Osteoblast (primary cell): ENCODE measurements around the gene GHRH. TPM values are rescaled to one million over a fixed set of nuclear protein-coding genes. Genes with fewer than 3 reads are reported as not detected.
A peak's percentile ranks its signal among the peaks of the same experiment; 100 is the strongest.

Experiments used
- DNase-seq: peaks from one replicate; pipeline ENCODE4 v3.0.0; 2011; ENCODE audit warnings: low spot score, mixed read lengths; ENCODE audit not compliant: insufficient read length; ENCODE audit errors: missing footprints
- H2AFZ ChIP-seq: 2 replicates; pipeline ENCODE4 v1.6.0; 2011; ENCODE audit warnings: mild to moderate bottlenecking, low read length
- H3K27ac ChIP-seq: 2 replicates; pipeline ENCODE4 v1.5.1; 2011; ENCODE audit warnings: mild to moderate bottlenecking, low read depth, low read length, moderate library complexity
- H3K27me3 ChIP-seq: 2 replicates; pipeline ENCODE4 v1.6.0; 2012; ENCODE audit warnings: mild to moderate bottlenecking, control low read depth, inconsistent platforms, low read length, moderate library complexity; ENCODE audit not compliant: insufficient read depth
- H3K36me3 ChIP-seq: 2 replicates; pipeline ENCODE4 v1.5.1; 2011; ENCODE audit warnings: mild to moderate bottlenecking, low read length, control low read depth, moderate library complexity; ENCODE audit not compliant: insufficient read depth
- H3K4me1 ChIP-seq: 2 replicates; pipeline ENCODE4 v1.5.1; 2011; ENCODE audit warnings: mild to moderate bottlenecking, low read length, control low read depth, moderate library complexity; ENCODE audit not compliant: insufficient read depth
- H3K4me2 ChIP-seq: 2 replicates; pipeline ENCODE4 v1.6.0; 2011; ENCODE audit warnings: mild to moderate bottlenecking, low read length; ENCODE audit not compliant: insufficient read depth
- H3K4me3 ChIP-seq: fragments of 200-600 bp; sonication (generic); 3 replicates; pipeline ENCODE4 v1.5.1; 2012; ENCODE audit warnings: mild to moderate bottlenecking, low read length, inconsistent platforms; ENCODE audit not compliant: insufficient read depth
- H3K79me2 ChIP-seq: 2 replicates; pipeline ENCODE4 v1.6.0; 2012; ENCODE audit warnings: mild to moderate bottlenecking, low read length, control low read depth, inconsistent platforms; ENCODE audit not compliant: insufficient read depth
- H3K9me3 ChIP-seq: 2 replicates; pipeline ENCODE4 v1.5.1; 2011; ENCODE audit warnings: low read depth, low read length, control low read depth
- H4K20me1 ChIP-seq: 2 replicates; pipeline ENCODE4 v1.6.0; 2012; ENCODE audit warnings: mild to moderate bottlenecking, low read length, control low read depth; ENCODE audit not compliant: insufficient read depth
- CTCF ChIP-seq: IDR thresholded peaks from 2 replicates; pipeline ENCODE4 v1.5.1; 2011; ENCODE audit warnings: mild to moderate bottlenecking, low read depth, low read length, moderate library complexity; ENCODE audit errors: extremely low read depth
- total RNA-seq: library from RNA; depleted of rRNA; stranded (reverse); fragments of >200 nt; gene quantifications from 2 replicates; pipeline ENCODE4 v1.2.3, GENCODE V29; 2012

The GHRH gene
- total RNA-seq, 1 donor: not detected

GRCh38 chr20:37298190-37298939 is 36.8 kb upstream of the GHRH start:
- Histone ChIP-seq H3K27me3 (no peaks in the 10 kb centered on the region), H3K36me3 (peaks cover 28% of the 10 kb centered on the region), H3K79me2 (peaks cover 62% of the 10 kb centered on the region), H2AFZ (no peak overlapping the region), H3K4me3 (no peak overlapping the region), H3K27ac (peak overlapping the region; percentile 89), H3K4me2 (no peak overlapping the region), H3K4me1 (peaks cover 58% of the 10 kb centered on the region), H3K9me3 (no peaks in the 10 kb centered on the region), H4K20me1 (no peaks in the 10 kb centered on the region)
- no peak for TF ChIP-seq CTCF
- DNase-seq: no peak

DNA sequence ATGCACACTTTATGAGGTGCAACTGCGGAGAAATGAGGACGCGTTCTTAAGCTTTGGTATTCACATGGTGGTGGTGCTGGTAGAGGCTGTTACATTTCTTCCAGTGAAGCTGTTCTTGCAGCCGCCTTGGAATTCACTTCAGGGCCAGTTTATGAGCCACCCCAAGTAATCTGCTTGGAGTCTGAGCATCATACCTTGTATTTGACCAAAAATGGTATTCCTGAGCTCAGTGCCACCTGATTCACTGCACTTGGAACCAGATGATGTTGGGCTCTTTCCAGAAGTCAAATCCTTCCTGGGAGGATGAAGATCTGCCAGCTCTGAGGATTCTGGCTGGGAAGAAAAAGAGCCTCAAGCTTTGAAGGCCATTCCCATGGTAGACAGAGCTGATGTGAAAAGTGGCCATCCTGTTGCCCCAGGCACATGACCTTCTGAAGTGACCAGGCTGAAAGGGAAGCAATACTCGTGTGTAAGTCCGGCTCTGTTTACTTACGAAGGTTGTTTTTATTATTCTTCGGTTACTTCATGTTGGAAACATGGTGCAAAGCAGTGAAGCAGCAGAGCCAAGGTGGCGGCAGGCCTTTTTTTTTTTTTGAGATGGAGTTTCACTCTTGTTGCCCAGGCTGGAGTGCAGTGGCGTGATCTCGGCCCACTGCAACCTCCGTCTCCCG is 35.6 kb upstream of the GHRH start:
- Histone ChIP-seq H3K4me2 (peak overlapping the region; percentile 11), H3K27ac (peak overlapping the region; percentile 89)

DNA sequence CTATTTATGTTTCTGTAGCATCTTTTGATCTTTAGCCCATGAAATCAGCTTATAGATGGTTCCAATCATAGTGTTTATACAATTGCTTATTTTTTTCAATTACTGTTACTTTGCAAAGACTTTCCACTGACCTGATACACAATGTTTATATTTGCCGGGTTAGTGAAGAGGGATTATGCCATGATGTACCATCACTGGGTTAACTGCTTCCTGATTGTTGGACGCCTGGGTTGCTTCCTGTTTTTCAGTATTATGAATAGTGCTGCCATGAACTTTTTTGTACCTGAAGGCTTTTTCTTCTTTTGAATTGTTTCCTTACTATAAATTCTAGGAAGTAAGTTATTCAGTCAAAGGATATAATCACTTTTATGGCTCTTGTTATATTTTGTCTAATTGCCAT is 34.8 kb upstream of the GHRH start:
- H3K9me3 ChIP-seq: no peaks in the 10 kb centered on the region
- no peak overlapping the region for H2AFZ ChIP-seq
- peak overlapping the region; percentile 11 for H3K4me2 ChIP-seq
- peaks cover 16% of the 10 kb centered on the region for H3K36me3 ChIP-seq
- no peak for DNase-seq
- no peak for TF ChIP-seq CTCF
- H4K20me1 ChIP-seq: no peaks in the 10 kb centered on the region
- H3K4me1 ChIP-seq: peaks cover 58% of the 10 kb centered on the region
- no peak overlapping the region for H3K4me3 ChIP-seq
- H3K79me2 ChIP-seq: peaks cover 73% of the 10 kb centered on the region
- no peaks in the 10 kb centered on the region for H3K27me3 ChIP-seq
- H3K27ac ChIP-seq: peak overlapping the region; percentile 89

More for the DNA sequence above, 35.6 kb upstream of the GHRH start:
- H3K4me1 ChIP-seq: peaks cover 58% of the 10 kb centered on the region
- no peak overlapping the region for H2AFZ ChIP-seq
- no peak for TF ChIP-seq CTCF
- no peak overlapping the region for H3K4me3 ChIP-seq
- peaks cover 24% of the 10 kb centered on the region for H3K36me3 ChIP-seq
- no peaks in the 10 kb centered on the region for H3K9me3 ChIP-seq
- H4K20me1 ChIP-seq: no peaks in the 10 kb centered on the region
- no peak for DNase-seq
- H3K79me2 ChIP-seq: peaks cover 70% of the 10 kb centered on the region
- no peaks in the 10 kb centered on the region for H3K27me3 ChIP-seq

- Histone ChIP-seq H4K20me1 (no peaks in the 10 kb centered on the region), H3K79me2 (peaks cover 75% of the 10 kb centered on the region), H3K27ac (peak overlapping the region; percentile 89), H3K4me1 (peaks cover 61% of the 10 kb centered on the region), H3K36me3 (peaks cover 10% of the 10 kb centered on the region), H3K4me3 (no peak overlapping the region), H3K4me2 (peak overlapping the region; percentile 35), H3K9me3 (no peaks in the 10 kb centered on the region), H2AFZ (no peak overlapping the region), H3K27me3 (no peaks in the 10 kb centered on the region)
- DNase-seq: no peak
- no peak for TF ChIP-seq CTCF
Measured at GRCh38 chr20:37295595-37295994, 34.0 kb upstream of the GHRH start.
